MCF 10A (cell line): ENCODE data around the gene MOXD1. TPM values are rescaled to one million over a fixed set of nuclear protein-coding genes. Genes with fewer than 3 reads are reported as not detected.
A peak's percentile ranks its signal among the peaks of the same experiment; 100 is the strongest.
"Not testable (repeated sequence)": the region's sequence is repeated elsewhere in the genome, so short reads cannot be mapped to it uniquely, and the experiment has no call there.

Experiments
- BruUV-seq: library from RNA; stranded (reverse); fragments of 400-500 nt; replicated peaks from 2 replicates; lab custom pipeline; 2021; lab: Mats Ljungman, UMichigan
- CTCF ChIA-PET: fragments of 300-600 bp; sonication (Branson Sonifier 250); formaldehyde crosslinking; extraction: SDS; loops from one replicate; lab custom pipeline; 2021; ENCODE audit warnings: antibody characterized with exemption, inconsistent platforms; lab: Yijun Ruan, JAX
- POLR2A ChIA-PET: fragments of 300-600, 350-650 bp; sonication (Branson Sonifier 250); formaldehyde crosslinking; extraction: SDS; loops from one replicate; lab custom pipeline; 2020; ENCODE audit warnings: antibody characterized with exemption, inconsistent platforms; lab: Yijun Ruan, JAX
- DNase-seq: peaks from one replicate; pipeline ENCODE4 v3.0.0-alpha.2; 2018; ENCODE audit not compliant: unreplicated experiment
- H3K27ac Mint-ChIP-seq: one replicate; pipeline ENCODE4 v1.8.0; 2022; ENCODE audit warnings: mild to moderate bottlenecking, low read depth, mixed read lengths; ENCODE audit not compliant: unreplicated experiment
- H3K27me3 Mint-ChIP-seq: one replicate; pipeline ENCODE4 v1.8.0; 2022; ENCODE audit warnings: mixed read lengths; ENCODE audit not compliant: insufficient read depth, unreplicated experiment
- H3K36me3 Mint-ChIP-seq: one replicate; pipeline ENCODE4 v1.8.0; 2022; ENCODE audit warnings: mild to moderate bottlenecking, moderate library complexity, mixed read lengths; ENCODE audit not compliant: insufficient read depth, unreplicated experiment
- H3K4me1 Mint-ChIP-seq: one replicate; pipeline ENCODE4 v1.8.0; 2022; ENCODE audit warnings: mixed read lengths; ENCODE audit not compliant: insufficient read depth, unreplicated experiment
- H3K4me3 Mint-ChIP-seq: one replicate; pipeline ENCODE4 v1.8.0; 2022; ENCODE audit warnings: mild to moderate bottlenecking, moderate library complexity, mixed read lengths; ENCODE audit not compliant: unreplicated experiment
- H3K9me3 Mint-ChIP-seq: one replicate; pipeline ENCODE4 v1.8.0; 2022; ENCODE audit warnings: mixed read lengths; ENCODE audit not compliant: unreplicated experiment
- CTCF ChIP-seq: fragments of 200-600 bp; IDR thresholded peaks from one replicate; pipeline ENCODE4 v1.8.0; 2022; ENCODE audit warnings: antibody characterized with exemption, mild to moderate bottlenecking; ENCODE audit not compliant: unreplicated experiment
- intact Hi-C: fragments of 100-400 bp; cut with micrococcal nuclease; formaldehyde crosslinking; loops from 2 replicates; pipeline ENCODE4 v1.14.1; 2022
- total RNA-seq: library from RNA; stranded (reverse); gene quantifications from 2 replicates; pipeline ENCODE4 v1.2.3, GENCODE V29; 2022

MOXD1 gene
- total RNA-seq, 1 experiment from 2014 or later = 0.09 TPM

GRCh38 chr6:132310921-132311320 lies 90.4 kb downstream of the MOXD1 start:
- BruUV-seq = no TSS peak
- peaks cover 40% of the 10 kb centered on the region for H3K9me3 Mint-ChIP-seq
- H3K4me3 Mint-ChIP-seq = no peak overlapping the region
- intact Hi-C loops = no loop called here
- ChIA-PET POLR2A (no interaction called here), CTCF (no interaction called here)
- no peaks in the 10 kb centered on the region for H3K27me3 Mint-ChIP-seq
- no peaks in the 10 kb centered on the region for H3K4me1 Mint-ChIP-seq
- no peaks in the 10 kb centered on the region for H3K36me3 Mint-ChIP-seq
- H3K27ac Mint-ChIP-seq = no peak overlapping the region
- TF ChIP-seq CTCF = no peak
- DNase-seq = no peak

- CTCF ChIA-PET, H3K27ac Mint-ChIP-seq, H3K27me3 Mint-ChIP-seq, DNase-seq, POLR2A ChIA-PET, BruUV-seq, H3K36me3 Mint-ChIP-seq, H3K4me3 Mint-ChIP-seq, intact Hi-C loops, H3K4me1 Mint-ChIP-seq: not testable (repeated sequence)
- H3K9me3 Mint-ChIP-seq = peaks cover 40% of the 10 kb centered on the region
Measured at GRCh38 chr6:132310151-132310550, 91.1 kb downstream of the MOXD1 start.

GRCh38 chr6:132304891-132305305 lies 96.4 kb downstream of the MOXD1 start:
- ChIA-PET POLR2A (no interaction called here), CTCF (interaction anchor here (1.1 to 1.6 kb wide), 2 partner anchors 21 to 25 kb away, joined by 3 to 7 read pairs; no protein-coding TSS in a partner anchor)
- no peak for TF ChIP-seq CTCF
- no peak for DNase-seq
- peaks cover 32% of the 10 kb centered on the region for H3K9me3 Mint-ChIP-seq
- intact Hi-C loops = no loop called here
- H3K27me3 Mint-ChIP-seq = no peaks in the 10 kb centered on the region
- H3K36me3 Mint-ChIP-seq = no peaks in the 10 kb centered on the region
- no peak overlapping the region for H3K27ac Mint-ChIP-seq
- H3K4me3 Mint-ChIP-seq = no peak overlapping the region
- no peaks in the 10 kb centered on the region for H3K4me1 Mint-ChIP-seq
- no TSS peak for BruUV-seq

GRCh38 chr6:132300323-132300949 lies 100.8 kb downstream of the MOXD1 start:
- TF ChIP-seq CTCF = peak; percentile 74
- ChIA-PET POLR2A (interaction anchor here (0.8 to 1.1 kb wide), 2 partner anchors 184 to 227 kb away, joined by 3 to 5 read pairs; no protein-coding TSS in a partner anchor), CTCF (interaction anchor here (0.5 to 16.1 kb wide), 51 partner anchors 8 to 1877 kb away, joined by 3 to 357 read pairs (median 4); no protein-coding TSS in a partner anchor)
- intact Hi-C loops = loop anchor here (1.0 kb wide), 2 partner anchors 93 to 184 kb away; no protein-coding TSS in a partner anchor
- peak; percentile 70 for DNase-seq
- no peak overlapping the region for H3K27ac Mint-ChIP-seq
- H3K36me3 Mint-ChIP-seq = no peaks in the 10 kb centered on the region
- no peak overlapping the region for H3K4me3 Mint-ChIP-seq
- no peaks in the 10 kb centered on the region for H3K27me3 Mint-ChIP-seq
- BruUV-seq = no TSS peak
- no peaks in the 10 kb centered on the region for H3K9me3 Mint-ChIP-seq
- no peaks in the 10 kb centered on the region for H3K4me1 Mint-ChIP-seq
